Forelimb muscle (tissue), 1 donor: ENCODE data around the gene RNF214. TPM values are rescaled to one million over a fixed set of nuclear protein-coding genes. Genes with fewer than 3 reads are reported as not detected.
"Not testable (repeated sequence)": the region's sequence is repeated elsewhere in the genome, so short reads cannot be mapped to it uniquely, and the experiment has no call there.

Experiments
- DNase-seq: peaks from one replicate; pipeline ENCODE4 v3.0.0-alpha.2; 2013; ENCODE audit warnings: low read depth
- polyA plus RNA-seq: library from polyadenylated mRNA; unstranded; fragments of 120-200 nt; gene quantifications from one replicate; pipeline ENCODE4 v1.2.1, GENCODE V29; 2013; ENCODE audit not compliant: insufficient read length

Gene RNF214
- polyA plus RNA-seq, 1 donor: 17.8 TPM

- DNase-seq: no peak
Observed at GRCh38 chr11:117313828-117314768, 81.6 kb downstream of the RNF214 start.

- no peak for DNase-seq
Observed at GRCh38 chr11:117314840-117315239, 82.4 kb downstream of the RNF214 start.

- no peak for DNase-seq
Observed at GRCh38 chr11:117315285-117316196, 83.1 kb downstream of the RNF214 start.

- DNase-seq: peak; percentile 71
Observed at GRCh38 chr11:117316197-117316961, 83.9 kb downstream of the RNF214 start, which contains the start of gene BACE1. Gene BACE1 (minus strand): TSS chr11:117316256. CDS start chr11:117315795, 461 bp downstream.

- no peak for DNase-seq
Observed at GRCh38 chr11:117318738-117319137, 86.3 kb downstream of the RNF214 start.

- no peak for DNase-seq
Observed at GRCh38 chr11:117319214-117319840, 86.9 kb downstream of the RNF214 start.

GRCh38 chr11:117327255-117327566 lies 94.7 kb downstream of the RNF214 start:
- not testable (repeated sequence) for DNase-seq

GRCh38 chr11:117327567-117328374 lies 95.3 kb downstream of the RNF214 start, which contains the start of gene CEP164:
Gene CEP164 (plus strand): TSS chr11:117327854. CDS start chr11:117338587, 10,733 bp downstream.
- peak; percentile 96 for DNase-seq

- peak; percentile 28 for DNase-seq
Observed at GRCh38 chr11:117328375-117329010, 96.0 kb downstream of the RNF214 start.

- DNase-seq: no peak
Observed at GRCh38 chr11:117332843-117333242, 100.4 kb downstream of the RNF214 start.

GRCh38 chr11:117333917-117334316 lies 101.4 kb downstream of the RNF214 start:
- no peak for DNase-seq

- DNase-seq: no peak
Observed at GRCh38 chr11:117334896-117335295, 102.4 kb downstream of the RNF214 start.

- DNase-seq: no peak
Observed at GRCh38 chr11:117335399-117335798, 102.9 kb downstream of the RNF214 start.

Other genes with a start within 250 kb of the RNF214 start
- gene SIK3, start 134.2 kb upstream of the RNF214 start, polyA plus RNA-seq: 36.5 TPM
- 46.8 TPM for gene PAFAH1B2, start 88.4 kb upstream of the RNF214 start, polyA plus RNA-seq
- 37.0 TPM for gene SIDT2, start 53.9 kb upstream of the RNF214 start, polyA plus RNA-seq
- 75.4 TPM for gene TAGLN, start 33.3 kb upstream of the RNF214 start, polyA plus RNA-seq
- 25.4 TPM for gene PCSK7, start 598 bp upstream of the RNF214 start, polyA plus RNA-seq
- gene BACE1-AS, start 58.7 kb downstream of the RNF214 start, polyA plus RNA-seq: 11.9 TPM
- gene BACE1, start 83.6 kb downstream of the RNF214 start, polyA plus RNA-seq: 35.4 TPM
- 13.7 TPM for gene CEP164, start 95.2 kb downstream of the RNF214 start, polyA plus RNA-seq